ENCODE measurements around the gene DLG5. TPM values are rescaled to one million over a fixed set of nuclear protein-coding genes. Genes with fewer than 3 reads are reported as not detected.

Gene DLG5
- total RNA-seq, 2 experiments from 2014 or later: 1.8 to 1.9 TPM

- POLR2A ChIA-PET: no interaction called here
- CTCF ChIA-PET: no interaction called here
These were observed 22.6 kb upstream of the DLG5 start for GRCh38 chr10:77949167-77949566.

GRCh38 chr10:77946084-77946483 lies 19.5 kb upstream of the DLG5 start:
- POLR2A ChIA-PET: no interaction called here

GRCh38 chr10:77944519-77944918 lies 18.0 kb upstream of the DLG5 start:
- ChIA-PET CTCF (no interaction called here), POLR2A (no interaction called here)

More at GRCh38 chr10:77946084-77946483, 19.5 kb upstream of the DLG5 start:
- CTCF ChIA-PET: no interaction called here

- CTCF ChIA-PET: interaction anchor here (1.6 kb wide), 1 partner anchor 12 kb away, joined by 3 read pairs; no protein-coding TSS in a partner anchor
- POLR2A ChIA-PET: no interaction called here
These were observed 16.8 kb upstream of the DLG5 start for GRCh38 chr10:77943121-77943901.

- CTCF ChIA-PET: interaction anchor here (1.6 kb wide), 1 partner anchor 13 kb away, joined by 3 read pairs; no protein-coding TSS in a partner anchor
- POLR2A ChIA-PET: interaction anchor here (0.6 kb wide), 1 partner anchor 1687 kb away, joined by 4 read pairs; no protein-coding TSS in a partner anchor
These were observed 15.2 kb upstream of the DLG5 start for GRCh38 chr10:77941790-77942189.

- ChIA-PET CTCF (no interaction called here), POLR2A (no interaction called here)
These were observed 14.1 kb upstream of the DLG5 start for GRCh38 chr10:77940627-77941026.

GRCh38 chr10:77940225-77940624 lies 13.7 kb upstream of the DLG5 start:
- CTCF ChIA-PET: no interaction called here
- POLR2A ChIA-PET: no interaction called here

- CTCF ChIA-PET: no interaction called here
- POLR2A ChIA-PET: interaction anchor here (0.5 kb wide), 1 partner anchor 32 kb away, joined by 3 read pairs; no protein-coding TSS in a partner anchor
These were observed 13.0 kb upstream of the DLG5 start for GRCh38 chr10:77939561-77940001.

GRCh38 chr10:77936697-77937567 lies 10.4 kb upstream of the DLG5 start:
- ChIA-PET POLR2A (no interaction called here), CTCF (no interaction called here)

- POLR2A ChIA-PET: no interaction called here
- CTCF ChIA-PET: no interaction called here
These were observed 5.6 kb upstream of the DLG5 start for GRCh38 chr10:77932016-77932715.

GRCh38 chr10:77927402-77928246 lies 1.1 kb upstream of the DLG5 start:
- CTCF ChIA-PET: no interaction called here
- POLR2A ChIA-PET: no interaction called here

- ChIA-PET CTCF (interaction anchor here (0.5 kb wide), 1 partner anchor 91 kb away, joined by 3 read pairs; no protein-coding TSS in a partner anchor), POLR2A (no interaction called here)
These were observed 575 bp downstream of the DLG5 start for GRCh38 chr10:77925795-77926565.

GRCh38 chr10:77925410-77925794 lies 1.2 kb downstream of the DLG5 start:
- POLR2A ChIA-PET: no interaction called here
- CTCF ChIA-PET: no interaction called here

GRCh38 chr10:77922566-77923179 lies 3.9 kb downstream of the DLG5 start:
- ChIA-PET POLR2A (no interaction called here), CTCF (no interaction called here)

GRCh38 chr10:77922055-77922454 lies 4.5 kb downstream of the DLG5 start:
- ChIA-PET CTCF (no interaction called here), POLR2A (no interaction called here)

- ChIA-PET CTCF (no interaction called here), POLR2A (no interaction called here)
These were observed 5.2 kb downstream of the DLG5 start for GRCh38 chr10:77921395-77921794.

GRCh38 chr10:77920495-77920894 lies 6.1 kb downstream of the DLG5 start:
- CTCF ChIA-PET: no interaction called here
- POLR2A ChIA-PET: no interaction called here

GRCh38 chr10:77919713-77920108 lies 6.8 kb downstream of the DLG5 start:
- POLR2A ChIA-PET: no interaction called here
- CTCF ChIA-PET: interaction anchor here (0.7 kb wide), 1 partner anchor 12 kb away, joined by 4 read pairs; no protein-coding TSS in a partner anchor
